ENCODE results near the gene CXCR5.
"Not testable (repeated sequence)": the region's sequence is repeated elsewhere in the genome, so short reads cannot be mapped to it uniquely, and the experiment has no call there.

Gene CXCR5

GRCh38 chr11:118883368-118884071 lies at the start of gene CXCR5:
TSS of gene CXCR5 (plus strand) at chr11:118883892. CDS start at chr11:118883942, 50 bp downstream.
- DNase-seq (ENCODE audit: low read depth in 2 of 2), result peak in 1 of 2 donors; percentile 21

GRCh38 chr11:118834427-118835028 lies 49.2 kb upstream of the CXCR5 start:
- DNase-seq (ENCODE audit: low read depth in 2 of 2), result no peak

GRCh38 chr11:118837868-118838267 lies 45.8 kb upstream of the CXCR5 start:
- no peak for DNase-seq (ENCODE audit: low read depth in 2 of 2)

GRCh38 chr11:118838905-118839553 lies 44.7 kb upstream of the CXCR5 start:
- DNase-seq (ENCODE audit: low read depth in 2 of 2), result no peak

- peak; percentile 13 to 56 for DNase-seq (ENCODE audit: low read depth in 2 of 2)
These were observed 42.0 kb upstream of the CXCR5 start for GRCh38 chr11:118841469-118842242.

GRCh38 chr11:118842369-118842768 lies 41.3 kb upstream of the CXCR5 start:
- DNase-seq (ENCODE audit: low read depth in 2 of 2), result no peak

GRCh38 chr11:118842843-118843242 lies 40.8 kb upstream of the CXCR5 start:
- not testable (repeated sequence) for DNase-seq (ENCODE audit: low read depth in 2 of 2)

- DNase-seq (ENCODE audit: low read depth in 2 of 2), result no peak
These were observed 40.1 kb upstream of the CXCR5 start for GRCh38 chr11:118843565-118843964.

GRCh38 chr11:118845369-118845768 lies 38.3 kb upstream of the CXCR5 start:
- DNase-seq (ENCODE audit: low read depth in 2 of 2), result no peak

GRCh38 chr11:118846181-118846935 lies 37.3 kb upstream of the CXCR5 start:
- DNase-seq (ENCODE audit: low read depth in 2 of 2), result no peak

GRCh38 chr11:118849825-118850224 lies 33.9 kb upstream of the CXCR5 start:
- DNase-seq (ENCODE audit: low read depth in 2 of 2), result no peak

- DNase-seq (ENCODE audit: low read depth in 2 of 2), result no peak
These were observed 31.7 kb upstream of the CXCR5 start for GRCh38 chr11:118851970-118852369.

GRCh38 chr11:118853678-118854077 lies 30.0 kb upstream of the CXCR5 start:
- no peak for DNase-seq (ENCODE audit: low read depth in 2 of 2)

GRCh38 chr11:118856314-118856713 lies 27.4 kb upstream of the CXCR5 start:
- no peak for DNase-seq (ENCODE audit: low read depth in 2 of 2)

- DNase-seq (ENCODE audit: low read depth in 2 of 2), result no peak
These were observed 26.3 kb upstream of the CXCR5 start for GRCh38 chr11:118857385-118857784.

GRCh38 chr11:118859973-118860372 lies 23.7 kb upstream of the CXCR5 start:
- DNase-seq (ENCODE audit: low read depth in 2 of 2), result no peak

GRCh38 chr11:118868659-118869058 lies 15.0 kb upstream of the CXCR5 start:
- no peak for DNase-seq (ENCODE audit: low read depth in 2 of 2)

- no peak for DNase-seq (ENCODE audit: low read depth in 2 of 2)
These were observed 13.0 kb upstream of the CXCR5 start for GRCh38 chr11:118870396-118871343.

- DNase-seq (ENCODE audit: low read depth in 2 of 2), result peak in 1 of 2 donors; percentile 70
These were observed 11.3 kb upstream of the CXCR5 start for GRCh38 chr11:118872403-118872821.

- no peak for DNase-seq (ENCODE audit: low read depth in 2 of 2)
These were observed 9.9 kb upstream of the CXCR5 start for GRCh38 chr11:118873804-118874203.

Measured in stimulated activated CD8-positive, alpha-beta memory T cell treated with anti-CD3 and anti-CD28 coated beads, Interleukin-15, amount 100 ng/mL, for 48 hours (primary cell).